Measurements from ENCODE around the gene STIM1. TPM values are rescaled to one million over a fixed set of nuclear protein-coding genes. Genes with fewer than 3 reads are reported as not detected.
A peak's percentile ranks its signal among the peaks of the same experiment; 100 is the strongest.

The STIM1 gene
- total RNA-seq, 1 donor from 2014 or later = 49.6 TPM

DNA sequence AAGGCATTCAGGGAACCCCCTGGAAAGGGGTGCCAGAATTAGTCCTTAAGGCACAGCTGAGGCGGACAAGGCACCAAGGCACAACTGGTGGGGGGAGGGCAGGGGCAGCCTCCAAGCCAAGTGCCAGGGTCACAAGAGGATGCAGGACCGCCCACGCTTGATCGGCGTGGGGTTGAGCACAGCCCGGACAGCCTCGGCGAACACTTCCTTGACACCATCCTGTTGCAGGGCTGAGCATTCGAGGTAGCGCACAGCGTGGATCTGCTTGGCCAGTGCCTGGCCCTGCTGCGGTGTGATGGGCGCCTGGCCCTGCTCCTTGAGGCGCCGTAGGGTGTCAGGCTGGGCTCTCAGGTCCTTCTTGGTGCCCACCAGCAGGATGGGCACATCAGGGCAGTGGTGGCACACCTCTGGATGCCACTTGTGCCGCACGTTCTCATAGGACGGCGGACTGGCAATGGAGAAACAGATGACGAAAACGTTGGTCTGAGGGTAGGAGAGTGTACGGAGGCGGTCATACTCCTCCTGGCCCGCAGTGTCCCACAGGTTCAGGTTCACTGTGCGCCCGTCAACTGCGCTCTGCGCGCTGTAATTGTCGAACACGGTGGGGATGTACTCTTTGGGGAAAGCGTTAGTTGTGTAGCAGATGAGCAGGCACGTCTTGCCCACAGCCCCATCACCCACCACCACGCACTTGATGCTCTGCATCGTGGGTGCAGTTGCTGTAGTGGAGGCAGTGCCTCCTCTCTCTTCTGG, 27.9 kb upstream of the STIM1 start:
- intact Hi-C loops (cut with DNase I) = no loop called here
- DNase-seq (ENCODE audit: low spot score) = no peak
- no peak for ATAC-seq

DNA sequence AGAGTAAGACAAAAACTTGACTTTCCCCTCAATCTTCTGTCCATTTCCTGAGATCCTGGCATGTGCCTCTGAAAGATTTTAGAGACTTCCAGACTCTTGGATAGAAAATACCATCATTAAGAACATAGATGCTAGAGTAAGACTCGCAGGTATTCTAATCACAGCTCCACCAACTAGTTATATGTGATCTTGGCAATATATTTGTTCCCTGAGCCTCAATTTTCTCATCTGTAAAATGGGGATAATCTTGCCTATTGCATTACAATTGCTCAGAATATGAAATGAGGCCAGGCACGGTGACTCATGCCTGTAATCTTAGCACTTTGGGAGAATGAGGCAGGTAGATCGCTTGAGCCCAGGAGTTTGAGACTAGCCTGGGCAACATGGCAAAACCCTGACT, 25.4 kb upstream of the STIM1 start:
- ATAC-seq = no peak
- DNase-seq (ENCODE audit: low spot score) = no peak
- intact Hi-C loops (cut with DNase I) = no loop called here

DNA sequence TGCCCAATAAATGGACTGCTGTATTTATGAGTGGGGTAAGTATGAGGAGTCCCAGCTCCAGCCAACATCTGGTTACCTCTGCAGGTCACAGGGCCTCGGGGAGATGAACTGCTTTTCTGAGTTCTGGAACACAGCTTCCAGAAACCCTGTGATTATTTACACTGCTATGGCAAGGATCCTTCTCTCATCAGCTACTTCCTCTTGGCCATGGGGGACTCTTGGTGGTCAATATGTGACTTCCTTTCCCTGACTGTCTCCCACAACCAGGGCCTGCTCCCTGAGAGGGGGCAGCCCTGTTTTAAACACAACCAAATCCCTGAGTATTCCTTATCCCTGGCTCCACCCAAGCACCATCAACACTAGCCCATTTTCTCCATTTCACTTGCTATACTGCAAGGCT, 24.7 kb upstream of the STIM1 start:
- intact Hi-C loops (cut with DNase I) = no loop called here
- no peak for DNase-seq (ENCODE audit: low spot score)
- no peak for ATAC-seq

DNA sequence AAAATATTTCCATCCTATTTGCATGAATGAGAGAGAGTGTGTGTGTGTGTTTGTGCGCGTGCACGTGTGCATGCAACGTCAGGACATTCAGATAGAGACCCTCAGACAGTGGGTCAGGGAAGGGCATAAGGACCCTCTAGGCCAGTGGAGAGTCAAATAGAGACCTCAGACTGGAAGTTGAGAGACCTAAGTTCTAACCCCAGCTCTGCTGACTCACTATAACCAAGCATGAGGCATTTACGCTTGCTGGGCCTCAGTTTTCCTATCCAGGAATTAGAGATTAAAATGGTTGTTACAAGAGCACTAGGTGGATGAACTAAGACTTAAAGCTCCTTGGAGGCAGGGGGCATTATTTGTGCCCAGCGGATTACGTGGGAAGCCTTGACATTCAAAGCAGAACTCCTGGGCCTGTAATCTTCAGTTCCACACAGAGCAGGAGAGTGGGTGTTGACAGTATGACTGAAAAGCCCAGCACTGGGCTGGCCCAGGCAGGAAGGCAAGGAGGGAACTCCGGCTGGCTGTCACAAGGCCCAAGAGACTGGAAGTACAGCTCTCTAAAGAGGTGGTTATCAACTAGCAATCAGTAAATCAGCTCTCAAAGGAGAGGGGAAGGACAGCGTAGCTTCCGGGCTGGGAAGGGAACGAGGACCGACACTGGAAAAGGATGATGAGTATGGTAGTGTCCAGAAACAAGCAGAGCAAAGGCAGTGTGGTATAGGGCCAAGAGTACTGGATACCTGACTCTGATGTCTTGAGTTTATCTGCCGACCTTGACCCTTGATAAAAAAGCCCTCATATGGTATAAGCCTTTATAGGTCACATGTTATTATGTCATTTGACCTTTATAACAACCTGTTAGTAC, 23.9 kb upstream of the STIM1 start:
- DNase-seq (ENCODE audit: low spot score) = no peak
- ATAC-seq = peak; percentile 49
- intact Hi-C loops (cut with DNase I) = no loop called here

DNA sequence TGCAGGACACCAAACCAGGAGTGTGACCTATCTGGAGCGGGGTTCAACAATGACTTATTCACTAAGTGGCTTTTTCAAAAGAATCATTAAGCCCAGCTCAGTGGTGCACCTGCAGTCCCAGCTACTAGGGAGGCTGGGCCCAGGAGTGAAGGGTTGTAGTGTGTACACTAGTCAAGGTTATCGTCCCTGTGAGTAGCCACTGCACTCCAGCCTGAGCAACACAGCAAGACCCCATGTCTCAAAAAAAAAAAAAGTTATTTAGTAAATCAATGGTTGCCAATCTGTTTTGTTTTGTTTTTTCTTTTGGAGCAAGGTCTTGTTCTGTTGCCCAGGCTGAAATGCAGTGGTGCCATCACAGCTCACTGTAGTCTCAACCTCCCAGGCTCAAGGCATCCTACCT, 22.6 kb upstream of the STIM1 start:
- intact Hi-C loops (cut with DNase I) = no loop called here
- ATAC-seq (no peak), DNase-seq (ENCODE audit: low spot score) (no peak)

DNA sequence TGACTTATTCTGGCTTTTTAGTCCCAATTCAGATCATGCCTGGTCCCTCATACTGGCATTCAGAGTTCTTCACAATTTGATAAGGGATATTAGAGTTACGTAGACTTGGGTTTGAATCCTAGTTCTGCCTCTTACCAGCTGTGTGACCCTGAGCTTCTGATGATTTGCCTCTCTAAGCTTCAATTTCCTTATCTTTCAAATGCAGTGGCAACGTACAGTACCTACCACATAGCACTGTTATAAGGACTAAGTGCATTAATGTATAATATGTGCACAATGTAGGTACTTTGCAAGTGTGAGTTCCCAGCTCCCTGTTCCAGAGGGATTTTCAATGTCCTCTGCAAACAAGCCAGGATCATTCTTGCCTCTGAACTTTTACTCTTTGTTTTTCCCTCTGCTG, 22.0 kb upstream of the STIM1 start:
- intact Hi-C loops (cut with DNase I) = no loop called here
- ATAC-seq = no peak

DNA sequence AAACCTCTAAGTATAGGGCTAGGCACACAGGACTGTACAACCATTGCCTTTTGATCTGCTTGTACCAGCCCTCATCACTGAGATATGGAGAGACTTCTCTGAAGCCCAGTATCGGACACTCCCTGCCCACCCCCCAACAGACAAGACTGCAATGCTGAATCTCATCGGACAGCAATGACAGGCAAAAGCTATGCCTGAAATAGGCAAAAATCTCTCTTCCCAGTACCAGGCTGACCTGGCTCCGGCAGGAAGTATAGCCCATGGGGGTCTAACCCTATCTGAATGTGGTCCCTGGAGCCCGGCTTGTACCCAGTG, 21.2 kb upstream of the STIM1 start:
- ATAC-seq (no peak), DNase-seq (ENCODE audit: low spot score) (no peak)
- intact Hi-C loops (cut with DNase I) = no loop called here

More for the DNA sequence above, 22.0 kb upstream of the STIM1 start:
- DNase-seq (ENCODE audit: low spot score) = no peak

DNA sequence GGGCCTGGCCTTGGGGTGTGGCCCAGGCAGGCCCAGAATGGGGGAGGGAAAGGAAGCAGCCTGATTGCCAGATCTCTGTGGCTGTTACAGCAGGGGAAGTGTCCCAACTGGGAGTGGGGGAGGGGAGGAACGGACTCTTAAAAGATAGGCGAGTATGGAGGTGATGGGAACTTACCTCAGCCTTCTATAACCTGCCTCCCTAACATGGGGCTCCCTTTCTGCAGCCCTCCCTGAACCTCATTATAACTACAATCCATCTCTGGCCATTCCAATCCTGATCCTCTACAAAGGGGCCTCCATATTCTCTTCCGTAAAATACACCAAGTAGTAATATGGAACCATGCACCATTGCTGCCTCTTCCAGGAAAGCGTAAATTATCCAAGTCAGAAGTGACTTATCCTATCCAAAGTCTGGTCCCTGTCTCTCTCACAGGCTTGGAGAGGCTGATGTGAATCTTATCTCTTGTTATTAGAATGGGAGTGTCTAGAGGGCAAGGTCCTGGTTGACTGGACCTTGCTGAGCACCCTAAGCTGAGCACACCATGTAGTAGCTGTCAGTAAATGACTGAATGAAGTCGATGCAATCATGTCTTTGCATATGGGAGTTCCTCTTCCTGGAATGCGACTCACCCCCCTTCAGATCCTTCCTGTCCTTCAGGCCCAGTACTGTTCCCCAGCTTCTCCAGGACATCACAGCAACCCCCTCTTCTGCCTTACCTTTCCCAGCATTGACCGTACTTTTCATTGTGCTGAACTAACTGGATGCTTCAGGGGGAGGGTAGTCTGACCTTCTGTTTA, 20.6 kb upstream of the STIM1 start:
- intact Hi-C loops (cut with DNase I) = no loop called here
- ATAC-seq (peak; percentile 17), DNase-seq (ENCODE audit: low spot score) (no peak)

DNA sequence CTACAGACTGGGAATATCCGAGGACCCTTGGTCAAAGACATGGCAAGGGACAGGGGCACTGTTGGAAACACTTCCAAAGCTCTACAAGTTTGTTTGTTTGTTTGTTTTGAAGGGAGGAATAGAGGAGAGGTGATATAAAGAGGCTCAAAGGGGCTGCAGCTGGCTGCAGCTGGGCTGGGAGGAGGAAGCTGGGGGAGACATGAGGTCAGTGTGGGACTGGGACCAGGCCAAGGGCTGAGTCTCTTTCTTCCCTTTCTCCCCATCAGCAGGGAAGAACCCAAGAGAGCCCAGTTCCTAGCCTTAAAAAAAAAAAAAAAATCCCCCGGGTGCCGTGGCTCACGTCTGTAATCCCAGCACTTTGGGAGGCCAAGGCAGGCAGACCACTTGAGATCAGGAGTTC, 19.7 kb upstream of the STIM1 start:
- intact Hi-C loops (cut with DNase I) = no loop called here
- no peak for ATAC-seq
- DNase-seq (ENCODE audit: low spot score) = no peak

DNA sequence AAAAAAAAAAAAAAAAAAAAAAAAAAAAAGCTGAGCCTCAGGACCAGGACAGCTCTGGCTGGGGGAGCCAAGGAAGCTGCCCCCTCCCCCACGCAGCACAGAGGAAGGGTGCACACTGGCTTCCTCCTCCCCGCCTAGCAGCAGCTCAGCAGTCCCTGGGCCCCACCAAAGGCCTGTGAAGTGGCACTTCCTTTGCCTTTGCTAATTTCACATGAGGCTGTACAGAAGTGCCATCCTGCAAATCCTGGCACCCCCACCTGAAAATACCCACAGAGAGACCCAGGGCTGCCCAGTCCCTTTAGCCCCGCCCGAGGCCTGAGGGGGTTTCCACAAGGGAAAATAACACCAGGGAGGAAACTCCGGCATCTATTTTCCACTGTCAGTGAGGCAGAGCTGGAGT, 18.6 kb upstream of the STIM1 start:
- DNase-seq (ENCODE audit: low spot score) (no peak), ATAC-seq (no peak)
- intact Hi-C loops (cut with DNase I) = no loop called here

DNA sequence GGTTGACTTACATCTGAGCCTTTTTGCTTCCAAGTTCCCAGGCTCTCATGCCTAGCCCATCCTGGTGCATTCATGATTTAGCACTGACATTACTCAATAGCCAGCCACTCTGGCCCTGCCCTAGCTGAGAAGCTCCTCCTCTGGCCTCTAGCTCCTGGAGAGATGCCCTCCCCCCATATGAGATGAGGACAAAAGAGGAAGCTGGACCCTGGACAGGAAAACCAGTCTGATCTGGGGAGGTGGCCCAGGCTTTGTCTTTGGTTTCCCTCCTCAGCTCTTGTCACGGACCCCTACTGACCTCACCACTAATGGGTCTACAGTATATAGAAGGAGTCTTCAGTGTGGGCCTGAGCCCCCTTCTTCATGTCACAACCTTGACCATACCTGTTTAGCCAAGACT, 17.7 kb upstream of the STIM1 start:
- DNase-seq (ENCODE audit: low spot score) = no peak
- intact Hi-C loops (cut with DNase I) = no loop called here
- peak; percentile 21 for ATAC-seq

DNA sequence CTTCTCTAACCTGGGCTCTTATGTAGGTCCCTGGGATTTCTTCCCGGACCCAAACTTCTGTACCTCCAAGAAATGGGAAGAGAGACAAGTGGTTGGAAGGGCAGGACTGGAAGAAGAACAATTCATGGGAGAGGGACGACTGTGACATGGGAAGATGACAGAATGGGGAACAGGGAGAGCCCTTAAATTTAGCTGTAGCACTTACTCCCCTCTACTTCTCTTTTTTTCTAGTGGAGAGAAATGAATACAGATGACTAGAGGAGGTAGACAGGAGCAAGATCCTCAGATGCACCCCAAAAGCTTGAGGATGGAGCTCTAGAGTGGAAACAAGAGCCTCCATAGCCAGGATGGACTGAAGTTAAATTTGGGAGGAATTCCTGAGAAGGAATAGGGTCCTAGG, 17.0 kb upstream of the STIM1 start:
- no peak for DNase-seq (ENCODE audit: low spot score)
- no peak for ATAC-seq
- intact Hi-C loops (cut with DNase I) = no loop called here

DNA sequence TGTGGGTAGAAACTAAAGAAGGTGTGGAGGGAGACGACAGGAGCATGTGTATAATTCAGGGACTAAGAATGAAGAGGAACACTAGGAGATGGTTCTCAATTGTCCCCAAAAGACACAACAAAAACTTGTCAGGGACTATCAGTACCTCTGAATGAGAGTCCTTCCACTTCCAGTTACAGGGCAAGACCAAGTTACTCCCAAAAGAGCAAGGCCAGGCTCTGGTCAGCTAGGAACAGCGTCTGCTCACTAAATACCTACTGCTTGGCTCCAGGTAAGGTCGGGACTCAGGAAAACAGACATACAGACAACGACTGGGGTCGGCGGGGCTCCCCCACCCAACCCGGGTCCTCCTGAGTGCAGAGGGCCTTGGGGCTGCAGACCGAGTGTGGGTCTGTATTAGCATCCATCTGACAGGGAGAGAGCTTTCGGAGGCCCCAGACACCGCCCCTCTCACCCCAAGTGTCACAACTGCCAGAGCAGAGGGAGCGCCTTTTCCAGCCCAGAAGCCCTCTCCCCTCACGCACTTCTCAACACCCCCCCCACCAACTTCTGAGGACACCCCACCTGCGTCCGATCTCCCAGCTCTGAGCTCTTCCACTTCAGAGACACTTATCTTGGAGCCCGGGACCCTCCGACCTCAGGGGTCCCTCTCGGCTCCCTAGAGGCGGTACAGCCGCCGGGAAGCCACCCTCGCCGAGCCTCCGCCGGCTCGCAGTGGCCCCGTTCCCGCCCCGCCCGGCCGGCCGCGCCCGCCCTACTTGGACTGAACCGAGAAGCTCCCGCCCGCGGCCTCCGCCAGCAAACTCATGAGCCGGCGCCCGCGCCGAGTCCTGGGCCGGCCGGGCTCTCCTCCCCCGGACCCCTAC, 15.2 kb upstream of the STIM1 start:
- DNase-seq (ENCODE audit: low spot score) (no peak), ATAC-seq (no peak)
- intact Hi-C loops (cut with DNase I) = no loop called here

DNA sequence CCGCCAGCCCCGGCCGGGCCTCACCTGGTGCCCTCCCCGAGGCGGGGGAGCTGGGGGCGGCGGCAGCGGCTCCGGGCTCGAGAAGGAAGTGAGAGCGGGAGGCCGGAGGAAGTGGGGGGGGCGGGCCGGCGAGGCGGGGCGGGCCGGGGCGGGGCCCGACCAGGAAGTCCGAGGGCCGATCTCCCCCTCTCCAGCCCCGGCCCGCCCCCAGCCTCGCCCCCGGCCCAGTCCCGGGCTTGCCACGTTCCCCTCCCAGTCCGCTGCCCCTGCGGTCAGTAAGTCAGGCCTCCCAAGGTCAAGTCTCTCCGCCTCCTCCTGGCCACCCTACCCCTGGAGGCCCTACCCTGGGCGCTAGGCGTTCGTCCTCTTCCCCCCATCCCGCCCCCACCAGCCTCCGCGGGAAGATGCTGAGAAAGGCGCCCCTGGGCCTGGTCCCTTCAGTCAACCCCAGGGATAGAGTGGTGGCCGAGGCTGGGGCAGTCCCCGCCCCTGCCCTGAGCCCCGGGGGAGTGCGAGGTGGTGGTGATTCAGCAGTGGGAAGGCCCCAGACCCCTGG, 14.5 kb upstream of the STIM1 start, which contains the start of gene RHOG:
Gene RHOG (minus strand): TSS at position 90 of the 556 bp plus-strand sequence. CDS start 12,821 bp downstream, outside the sequence.
- DNase-seq (ENCODE audit: low spot score) (peak; percentile 92), ATAC-seq (peak; percentile 94)
- intact Hi-C loops (cut with DNase I) = no loop called here

DNA sequence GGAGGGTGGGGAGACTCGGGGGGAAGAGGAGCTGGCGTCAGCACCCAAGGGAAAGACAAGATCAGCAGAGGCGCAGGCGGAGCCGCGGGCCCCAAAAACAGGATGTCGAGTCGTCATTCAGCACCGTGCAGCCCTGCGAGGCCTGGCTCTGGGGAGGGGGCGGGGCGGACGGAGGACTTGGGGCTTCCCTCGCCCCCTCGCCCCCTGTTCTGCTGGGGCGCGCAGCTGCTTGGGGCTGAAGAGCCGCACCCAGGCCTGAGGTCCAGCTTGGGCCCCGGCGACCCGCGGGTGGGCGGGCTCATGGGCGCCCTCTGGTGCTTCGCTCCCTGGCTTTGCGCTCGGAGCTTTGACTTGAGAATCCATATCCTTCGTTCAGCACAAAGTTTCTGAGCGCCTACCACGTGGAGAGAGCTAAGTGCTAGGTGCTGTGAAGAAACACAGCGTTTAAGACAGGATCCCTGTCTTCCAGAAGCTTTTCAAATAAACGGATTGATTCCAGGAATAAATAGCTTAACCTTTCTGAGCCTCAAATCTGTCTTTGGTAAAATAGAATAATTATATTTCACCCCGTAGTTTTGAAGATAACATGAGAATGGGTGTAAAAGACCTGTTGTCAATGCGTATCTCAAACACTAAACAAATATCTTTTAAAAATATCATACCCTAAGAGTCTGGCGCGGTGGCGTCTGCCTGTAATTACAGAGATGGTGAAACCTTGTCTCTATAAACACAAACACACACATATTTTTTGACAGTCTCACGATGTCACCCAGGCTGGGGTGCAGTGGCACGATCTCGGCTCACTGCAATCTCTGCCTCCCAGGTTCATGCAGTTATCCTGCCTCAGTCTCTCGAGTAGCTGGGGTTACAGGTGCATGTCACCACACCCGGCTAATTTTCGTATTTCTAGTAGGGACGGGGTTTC, 13.8 kb upstream of the STIM1 start:
- ATAC-seq = peak; percentile 86
- intact Hi-C loops (cut with DNase I) = no loop called here
- peak; percentile 92 for DNase-seq (ENCODE audit: low spot score)

DNA sequence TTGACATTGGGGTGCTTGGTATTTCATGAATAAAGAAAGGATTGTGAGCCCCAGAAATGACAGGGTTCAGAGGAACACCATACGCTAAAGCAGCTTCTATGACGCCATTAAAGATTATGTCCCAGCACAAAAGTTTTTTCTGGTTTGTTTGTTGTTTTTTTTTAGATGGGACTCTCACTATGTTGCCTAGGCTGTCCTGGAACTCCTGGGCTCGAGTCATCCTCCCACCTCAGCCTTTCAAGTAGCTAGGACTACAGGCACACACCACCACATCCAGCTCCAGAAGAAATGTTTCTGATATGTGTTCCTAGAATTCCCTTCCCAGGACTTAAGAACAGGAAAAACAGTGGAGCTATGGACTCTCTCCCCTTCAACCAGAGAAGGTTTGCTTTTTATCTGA, 12.1 kb upstream of the STIM1 start:
- DNase-seq (ENCODE audit: low spot score) (no peak), ATAC-seq (no peak)
- intact Hi-C loops (cut with DNase I) = no loop called here

DNA sequence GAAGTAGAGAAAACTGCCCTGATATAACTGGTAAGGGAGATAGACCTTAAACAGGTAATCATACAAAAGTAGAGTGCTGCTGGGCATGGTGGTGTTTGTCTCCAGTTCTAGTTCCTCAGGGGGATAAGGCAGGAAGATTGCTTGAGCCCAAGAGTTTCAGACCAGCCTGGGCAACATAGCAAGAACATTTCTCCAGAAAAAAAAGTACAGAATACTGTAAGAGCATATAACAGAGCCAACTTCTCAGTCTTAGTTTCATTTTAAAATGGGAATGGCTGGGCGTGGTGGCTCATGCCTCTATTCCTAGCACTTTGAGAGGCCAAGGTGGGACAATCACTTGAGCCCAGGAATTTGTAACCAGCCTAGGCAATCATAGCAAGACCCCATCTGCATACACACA, 10.2 kb upstream of the STIM1 start:
- DNase-seq (ENCODE audit: low spot score) = no peak
- no peak for ATAC-seq
- intact Hi-C loops (cut with DNase I) = no loop called here

DNA sequence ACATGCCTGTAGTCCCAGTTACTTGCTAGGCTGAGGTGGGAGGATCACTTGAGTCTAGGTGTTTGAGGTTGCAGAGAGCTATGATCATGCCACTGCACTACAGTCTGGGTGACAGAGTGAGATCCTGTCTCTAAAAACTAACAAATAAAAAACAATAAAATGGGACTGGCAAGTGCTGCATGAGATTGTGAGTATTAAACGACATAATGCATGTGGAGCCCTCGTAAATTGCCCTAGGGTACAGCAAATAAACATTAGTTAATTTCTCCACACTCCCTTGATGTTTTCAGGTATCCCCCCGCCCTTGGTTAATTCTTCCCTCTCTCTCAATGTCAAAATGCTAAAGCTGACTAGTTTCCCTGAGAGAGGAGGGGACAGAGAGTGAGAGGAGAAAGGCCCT, 9.8 kb upstream of the STIM1 start:
- DNase-seq (ENCODE audit: low spot score) (no peak), ATAC-seq (no peak)
- intact Hi-C loops (cut with DNase I) = no loop called here

All from sciatic nerve (tissue), 2 donors.